KG1 (cell line): ENCODE data around the gene DNAH1.

ENCODE experiments used
- DNase-seq: peaks from one replicate; lab custom pipeline; 2025; lab: John Stamatoyannopoulos, UW

Gene DNAH1

DNA sequence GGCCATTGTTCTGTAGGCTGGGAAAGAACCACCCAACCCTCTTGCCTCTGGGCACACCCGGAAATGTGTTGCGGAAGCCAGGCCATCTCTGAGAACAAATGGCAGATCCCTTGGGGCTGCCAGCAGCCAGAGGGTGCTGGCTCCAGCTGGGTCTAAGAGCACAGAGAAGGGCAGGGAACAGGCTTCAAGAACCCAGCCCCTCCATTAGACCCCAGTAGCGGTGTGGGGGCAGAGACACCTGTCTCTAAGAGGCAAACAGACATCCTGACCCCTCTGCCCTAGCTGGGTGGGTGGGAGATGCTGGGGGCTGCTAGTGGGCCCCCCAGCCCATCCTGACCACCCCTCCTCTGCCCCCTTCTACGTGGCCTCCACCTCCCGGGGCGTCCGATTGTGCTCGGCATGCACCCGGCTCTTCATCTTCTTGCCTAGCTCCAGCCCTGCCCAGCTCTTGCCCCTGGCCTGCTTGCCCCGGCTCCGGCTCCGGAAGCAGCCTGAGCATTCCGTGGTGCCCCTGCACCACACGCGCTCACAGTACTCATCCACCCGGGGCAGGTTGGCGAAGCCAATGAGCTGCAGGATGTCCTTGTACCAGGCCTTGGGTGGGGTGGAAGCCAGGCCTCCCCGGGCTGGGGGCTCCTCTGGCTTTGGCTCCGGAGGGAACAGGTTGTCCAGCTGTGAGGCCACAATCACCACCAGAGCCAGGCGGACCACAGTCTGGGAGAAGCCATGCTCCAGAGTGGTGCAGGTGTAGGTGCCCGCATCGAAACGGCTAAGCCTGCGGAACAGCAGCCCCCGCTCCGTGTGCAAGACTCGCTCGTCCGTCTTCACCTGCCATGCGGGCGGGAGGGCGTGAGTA lies 119.4 kb downstream of the DNAH1 start:
- DNase-seq = no peak

- no peak for DNase-seq
These were observed 120.5 kb downstream of the DNAH1 start for GRCh38 chr3:52436500-52437149.

DNA sequence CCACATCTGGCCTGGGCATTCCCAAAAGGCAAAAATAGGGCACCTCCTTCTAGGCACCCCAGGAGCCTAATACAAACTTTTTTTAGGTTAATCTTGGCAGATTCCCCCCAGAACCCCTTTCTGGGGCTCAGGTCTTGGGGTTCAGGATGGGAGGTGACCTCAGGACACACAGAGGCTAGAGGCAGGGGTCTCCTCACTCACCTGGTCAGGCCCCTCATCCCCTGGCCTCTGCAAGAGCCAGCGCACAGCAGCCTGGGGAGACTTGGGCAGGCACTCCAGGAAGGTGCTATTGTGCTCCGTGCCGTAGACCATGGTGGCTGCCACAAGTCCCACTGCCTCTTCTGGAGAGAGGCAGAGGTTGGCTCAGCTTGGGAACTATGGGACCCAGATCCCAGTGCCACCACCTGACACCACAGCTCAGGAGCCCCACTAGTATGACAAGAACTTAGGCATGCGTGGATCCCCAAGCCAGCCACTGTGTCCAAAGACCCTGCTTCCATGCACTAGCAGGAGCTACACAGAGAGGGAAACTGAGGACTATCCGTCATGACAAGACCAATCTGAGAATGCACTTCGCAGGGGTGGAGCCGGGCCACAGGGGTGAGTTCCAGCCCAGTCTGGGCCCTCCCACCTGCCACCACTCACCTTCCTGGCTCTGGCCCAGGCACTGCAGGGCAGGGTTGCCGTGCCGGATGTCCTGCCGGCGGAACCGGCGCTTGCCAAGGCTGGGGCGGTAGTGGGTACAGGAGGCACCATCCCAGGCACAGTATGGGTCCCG lies 121.4 kb downstream of the DNAH1 start:
- DNase-seq = no peak

DNA sequence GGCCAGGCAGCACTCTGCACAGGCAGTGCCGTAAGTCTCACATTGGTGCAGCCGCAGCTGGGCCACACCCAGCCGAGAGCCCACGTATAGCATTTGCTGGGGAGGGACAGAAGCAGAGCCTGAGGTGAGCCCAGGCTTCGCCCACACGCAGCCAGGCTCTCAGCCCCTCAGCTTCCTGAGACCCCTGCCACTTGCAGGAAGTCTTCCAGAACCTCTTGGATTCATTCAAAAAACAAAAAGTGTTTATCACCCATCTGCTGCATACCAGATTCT lies 121.9 kb downstream of the DNAH1 start:
- no peak for DNase-seq

GRCh38 chr3:52438579-52439425 lies 122.7 kb downstream of the DNAH1 start:
- DNase-seq = no peak

DNA sequence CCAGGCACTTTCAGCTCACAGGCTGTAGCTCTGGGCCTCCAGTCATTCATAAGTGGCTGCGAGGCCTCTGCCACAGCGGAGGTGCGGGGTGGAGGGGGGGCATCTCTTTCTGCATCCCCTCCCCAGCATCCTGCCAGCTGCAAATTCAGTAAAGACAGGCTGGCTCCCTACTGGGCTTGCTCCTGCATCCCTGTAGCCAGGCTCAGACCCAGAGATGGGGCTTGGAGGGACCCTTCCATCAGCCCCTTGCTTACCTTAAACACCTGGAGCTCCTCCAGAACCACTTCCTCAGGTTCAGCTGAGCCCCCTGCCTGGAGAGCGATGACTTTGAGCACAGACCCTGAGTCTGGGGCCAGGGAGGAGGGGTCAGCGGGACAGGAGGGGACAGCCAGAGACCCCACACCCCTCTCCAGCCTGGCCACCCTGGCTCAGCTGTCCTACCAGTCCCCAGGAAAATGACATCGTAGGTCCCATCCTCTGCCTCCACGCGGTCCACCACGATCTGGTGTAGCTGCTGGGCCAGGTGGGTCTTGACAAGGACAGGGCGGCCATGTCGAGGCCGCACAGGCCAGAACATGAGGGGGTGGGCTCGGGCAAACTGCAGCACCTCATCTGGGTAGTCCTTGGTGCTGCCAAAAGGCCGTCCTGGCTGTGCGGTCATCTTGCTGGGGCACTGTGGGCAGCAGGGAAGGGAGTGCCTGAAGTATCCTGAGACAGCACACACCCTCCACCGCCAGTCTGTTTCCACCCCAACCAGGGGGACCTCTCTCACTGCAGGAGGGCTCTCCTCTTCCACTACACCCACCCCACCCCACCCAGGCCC lies 123.5 kb downstream of the DNAH1 start:
- no peak for DNase-seq

DNA sequence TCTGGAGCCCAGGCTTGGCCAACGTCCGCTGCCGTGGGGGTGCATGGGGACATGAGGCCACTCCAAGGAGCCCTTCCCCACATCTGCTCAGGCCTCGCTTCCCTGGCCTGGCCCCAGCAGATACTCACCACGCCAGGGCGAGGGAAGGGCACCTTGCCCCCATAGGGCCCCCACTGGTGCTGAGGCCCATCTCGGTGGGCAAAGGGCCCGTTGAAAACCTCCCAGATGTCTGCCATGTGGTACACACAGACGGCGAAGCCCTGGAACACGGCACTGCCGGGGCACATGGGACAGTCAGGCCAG lies 124.1 kb downstream of the DNAH1 start:
- no peak for DNase-seq

DNA sequence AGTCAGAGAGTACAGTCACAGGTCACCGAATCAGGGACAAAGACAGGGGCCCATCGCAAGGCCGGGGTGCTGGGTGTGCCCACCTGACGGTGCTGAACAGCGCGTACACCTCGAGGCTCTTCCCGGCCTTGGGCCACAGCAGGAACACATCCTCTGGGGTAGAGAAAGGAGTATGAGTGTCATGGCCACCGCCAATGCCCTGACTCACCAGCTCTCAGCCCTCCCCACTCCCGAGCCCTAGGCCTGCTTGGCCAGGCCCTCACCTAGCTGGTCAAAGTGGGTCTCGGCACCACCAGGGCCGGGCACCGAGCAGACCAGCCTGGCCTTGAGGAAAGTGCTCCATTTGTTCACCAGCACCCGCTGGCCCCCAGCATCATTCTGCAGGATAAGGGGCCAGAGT lies 124.6 kb downstream of the DNAH1 start:
- no peak for DNase-seq

- DNase-seq = no peak
These were observed 125.1 kb downstream of the DNAH1 start for GRCh38 chr3:52441091-52441771.

DNA sequence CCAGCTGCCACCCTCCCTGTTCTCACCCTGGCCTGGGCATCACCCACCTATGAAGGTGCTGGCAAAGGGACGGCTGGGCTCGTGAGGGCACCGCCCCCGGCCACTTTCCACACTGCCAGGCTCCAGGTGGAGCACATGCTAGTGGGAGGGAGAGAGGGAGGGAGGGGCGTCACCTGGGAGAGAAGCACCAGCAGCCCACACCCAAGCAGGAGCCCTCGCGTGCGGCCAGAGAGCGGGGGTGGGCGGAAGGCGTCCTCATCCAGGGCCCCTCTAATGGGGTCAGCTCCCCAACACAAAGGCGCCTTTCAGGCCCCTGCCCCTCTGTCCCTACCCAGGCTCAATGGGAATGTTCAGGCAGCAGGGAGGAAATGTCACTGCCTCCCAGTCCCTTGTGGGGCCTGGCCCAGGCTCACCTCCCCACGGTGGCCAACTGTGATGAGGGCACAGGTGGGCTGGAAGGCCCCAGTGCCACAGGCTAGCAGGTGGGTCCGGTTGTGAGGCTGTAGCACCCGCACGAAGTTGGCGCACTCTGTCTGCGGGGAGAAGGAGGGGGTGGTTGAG lies 125.7 kb downstream of the DNAH1 start:
- DNase-seq = no peak

GRCh38 chr3:52442409-52443267 lies 126.5 kb downstream of the DNAH1 start:
- DNase-seq = no peak

- no peak for DNase-seq
These were observed 127.1 kb downstream of the DNAH1 start for GRCh38 chr3:52443268-52443610.

DNA sequence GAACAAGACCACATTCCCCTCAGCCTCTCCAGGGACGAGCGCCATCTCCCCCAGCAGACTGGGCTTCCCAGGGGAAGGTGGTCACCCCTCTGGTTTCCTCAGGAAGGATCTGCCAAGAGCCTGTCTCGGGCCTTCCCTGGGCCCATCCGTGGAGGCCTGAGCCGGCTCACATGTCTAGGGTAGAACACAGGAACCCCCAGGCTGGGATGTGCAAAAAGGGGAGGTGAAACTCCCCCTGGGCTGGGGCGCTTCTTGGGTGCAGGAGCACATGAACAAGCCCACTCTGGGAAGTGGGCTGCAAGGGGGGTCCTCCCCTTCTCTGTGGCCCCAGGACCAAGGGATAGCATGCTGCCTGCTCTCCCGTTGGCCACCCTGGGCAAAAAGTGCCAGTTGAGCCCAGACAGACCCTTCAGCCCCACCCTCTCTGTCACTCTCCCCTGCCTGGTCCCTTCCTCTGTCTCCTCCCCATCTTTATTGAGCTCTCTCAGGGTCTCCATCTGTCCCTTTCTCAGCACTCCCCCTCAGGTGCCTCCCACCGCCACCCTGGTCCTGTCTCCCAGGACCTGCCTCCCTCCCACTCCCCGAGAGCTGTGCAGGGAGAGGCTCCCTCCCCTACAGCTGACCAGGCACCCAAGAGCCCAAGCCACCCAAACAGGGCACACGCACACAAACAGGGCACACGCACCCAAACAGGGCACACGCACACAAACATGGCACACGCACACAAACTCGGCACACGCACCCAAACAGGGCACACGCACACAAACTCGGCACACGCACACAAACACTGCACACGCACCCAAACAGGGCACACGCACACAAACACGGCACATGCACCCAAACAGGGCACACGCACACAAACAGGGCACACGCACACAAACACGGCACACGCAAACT lies 127.9 kb downstream of the DNAH1 start:
- no peak for DNase-seq

GRCh38 chr3:52444860-52445793 lies 129.0 kb downstream of the DNAH1 start, which contains the start of gene SEMA3G:
SEMA3G (minus strand) TSS chr3:52445103; CDS start chr3:52445027, 76 bp downstream.
- peak; percentile 19 for DNase-seq

GRCh38 chr3:52446042-52446441 lies 129.9 kb downstream of the DNAH1 start:
- DNase-seq = no peak

- peak; percentile 87 for DNase-seq
These were observed 130.8 kb downstream of the DNAH1 start for GRCh38 chr3:52446631-52447511.
